Epithelial cell of alveolus of lung (primary cell): ENCODE data around the gene CPVL. TPM values are rescaled to one million over a fixed set of nuclear protein-coding genes. Genes with fewer than 3 reads are reported as not detected.

Experiments
- total RNA-seq: library from RNA; depleted of rRNA; stranded (reverse); fragments of >200 nt; gene quantifications from 2 replicates; pipeline ENCODE4 v1.2.1, GENCODE V29; 2015

Gene CPVL
- 1.7 TPM in 1 of 2 replicates, not detected in the other for total RNA-seq

DNA sequence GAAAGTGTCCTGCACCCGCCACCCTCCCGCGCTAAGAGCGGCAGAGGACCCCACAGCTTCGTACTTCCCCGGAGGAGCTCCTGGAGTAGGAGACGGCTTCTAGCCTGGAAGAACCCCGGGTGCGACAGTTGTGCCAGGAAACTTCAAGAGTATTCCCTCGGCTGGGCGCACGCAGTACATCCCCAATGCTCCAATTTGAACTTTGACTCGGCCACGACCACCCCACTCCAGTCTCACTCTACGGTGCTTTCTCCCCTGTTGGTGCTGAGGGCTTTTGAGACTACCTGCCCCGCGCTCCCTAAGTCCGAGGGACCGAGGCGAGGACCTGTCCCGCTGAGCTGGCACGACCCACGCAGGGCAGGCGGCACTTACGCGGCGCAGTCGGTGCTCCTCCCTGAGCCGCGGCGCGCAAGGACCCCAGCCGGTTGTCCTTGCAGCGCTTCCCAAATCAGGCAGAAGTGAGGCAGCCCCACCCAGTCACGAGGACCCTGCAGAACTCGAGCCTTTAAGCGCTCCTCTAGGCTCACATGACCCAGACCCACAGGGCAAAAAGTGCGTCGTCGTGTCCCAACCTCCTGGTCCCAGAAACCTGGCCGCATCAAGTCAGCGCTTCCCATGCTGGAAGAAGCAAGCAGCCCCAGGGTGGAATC lies at the start of gene CPVL:
Gene CPVL (minus strand): TSS at position 481 of the 650 bp plus-strand sequence. CDS start 25,476 bp downstream, outside the sequence.

GRCh38 chr7:29194594-29195427 lies 48.5 kb upstream of the CPVL start, which contains the start of gene CHN2:
CHN2 (plus strand) TSS chr7:29194775.

GRCh38 chr7:28958235-28958979 lies 187.9 kb downstream of the CPVL start, which contains the start of gene TRIL:
TRIL (minus strand) TSS chr7:28958330; CDS start chr7:28958046, 284 bp downstream.

Other genes starting within 250 kb of the CPVL start
- 4.1 and 11.4 TPM in 2 replicates for gene TRIL, start 188.2 kb downstream of the CPVL start, total RNA-seq
- gene CHN2, start 48.2 kb upstream of the CPVL start, total RNA-seq: 0.40 and 1.3 TPM in 2 replicates